Bronchial epithelial cell (primary cell): ENCODE data around the gene MRPL40. TPM values are rescaled to one million over a fixed set of nuclear protein-coding genes. Genes with fewer than 3 reads are reported as not detected.
A peak's percentile ranks its signal among the peaks of the same experiment; 100 is the strongest.

Experiments
- DNase-seq: peaks from one replicate; pipeline ENCODE4 v3.0.0-alpha.2; 2010; ENCODE audit warnings: low read depth
- FAIRE-seq: peaks from 2 replicates; lab custom pipeline; 2011; peaks lifted over from hg19 to GRCh38; lab: Jason Lieb, UNC
- H3K27me3 ChIP-seq: 2 replicates; pipeline ENCODE4 v1.5.1; 2011; ENCODE audit warnings: low read length; ENCODE audit not compliant: control insufficient read depth, insufficient read depth
- H3K36me3 ChIP-seq: 2 replicates; pipeline ENCODE4 v1.5.1; 2011; ENCODE audit warnings: low read length; ENCODE audit not compliant: control insufficient read depth, insufficient read depth
- H3K4me3 ChIP-seq: 2 replicates; pipeline ENCODE4 v1.5.1; 2011; ENCODE audit warnings: mild to moderate bottlenecking, low read depth, low read length, control low read depth
- CTCF ChIP-seq: IDR thresholded peaks from 2 replicates; pipeline ENCODE4 v1.5.1; 2011; ENCODE audit warnings: mild to moderate bottlenecking, moderate library complexity, low read length, control low read depth, inconsistent platforms; ENCODE audit not compliant: insufficient read depth, severe bottlenecking
- total RNA-seq: library from RNA; depleted of rRNA; stranded (reverse); fragments of >200 nt; gene quantifications from 2 replicates; pipeline ENCODE4 v1.2.1, GENCODE V29; 2014

MRPL40 gene
- total RNA-seq, 1 donor from 2014 or later, result 60.8 TPM

GRCh38 chr22:19463008-19463407 lies 30.7 kb downstream of the MRPL40 start:
- Histone ChIP-seq H3K27me3 (no peaks in the 10 kb centered on the region), H3K4me3 (no peak overlapping the region), H3K36me3 (peaks cover 25% of the 10 kb centered on the region)
- no peak for TF ChIP-seq CTCF
- FAIRE-seq (no peak), DNase-seq (no peak)

DNA sequence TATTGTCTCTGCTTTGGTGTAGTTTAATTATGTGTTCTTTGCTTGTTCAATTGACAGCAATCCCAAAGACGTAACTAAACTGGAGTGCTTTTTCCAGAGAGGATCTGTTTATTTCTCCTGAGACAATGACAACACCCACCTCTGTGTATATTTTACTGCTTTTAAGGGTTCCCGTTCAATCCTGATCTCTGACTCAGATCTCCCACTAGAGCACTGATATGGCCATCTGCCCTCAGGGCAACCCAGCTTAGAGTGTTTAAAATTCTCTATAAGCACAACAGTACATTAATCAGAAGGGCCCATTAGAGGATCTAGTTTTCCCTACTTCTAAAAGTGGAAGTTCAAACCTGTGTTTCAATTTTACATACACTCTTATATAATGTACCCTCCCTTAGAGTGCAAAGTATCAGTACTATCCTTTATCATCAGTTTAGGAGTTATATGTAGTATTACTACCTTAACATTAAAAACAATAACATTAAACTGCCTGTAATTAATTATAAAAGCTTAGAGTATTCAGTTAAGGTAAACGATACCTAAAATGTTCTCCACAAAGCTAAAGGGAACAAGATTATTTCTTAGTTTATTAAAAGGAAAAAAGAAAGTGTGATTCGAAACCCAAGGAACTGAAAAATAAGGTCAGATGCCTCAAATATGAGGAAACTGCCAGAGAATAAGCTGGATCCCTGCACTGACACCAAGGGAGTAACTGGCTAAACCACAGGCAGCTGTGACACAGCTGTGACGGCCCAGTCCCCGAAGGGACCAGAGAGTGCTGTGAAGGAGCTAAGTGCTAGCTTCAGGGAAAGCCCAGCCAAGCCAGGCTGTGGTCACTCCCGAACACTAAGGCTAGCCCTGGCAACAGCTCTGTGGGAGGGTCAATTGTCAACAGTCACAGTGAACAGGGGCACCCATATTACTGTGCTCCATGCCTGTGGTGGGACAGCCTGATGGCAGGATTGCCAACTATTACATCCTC lies 31.4 kb downstream of the MRPL40 start:
- FAIRE-seq (no peak), DNase-seq (no peak)
- no peak for TF ChIP-seq CTCF
- Histone ChIP-seq H3K36me3 (peaks cover 29% of the 10 kb centered on the region), H3K4me3 (no peak overlapping the region), H3K27me3 (no peaks in the 10 kb centered on the region)

- FAIRE-seq (peak; percentile 47), DNase-seq (no peak)
- H3K36me3 ChIP-seq, result peaks cover 36% of the 10 kb centered on the region
- H3K27me3 ChIP-seq, result no peaks in the 10 kb centered on the region
- H3K4me3 ChIP-seq, result no peak overlapping the region
- no peak for TF ChIP-seq CTCF
Measured at GRCh38 chr22:19464546-19464945, 32.2 kb downstream of the MRPL40 start.

DNA sequence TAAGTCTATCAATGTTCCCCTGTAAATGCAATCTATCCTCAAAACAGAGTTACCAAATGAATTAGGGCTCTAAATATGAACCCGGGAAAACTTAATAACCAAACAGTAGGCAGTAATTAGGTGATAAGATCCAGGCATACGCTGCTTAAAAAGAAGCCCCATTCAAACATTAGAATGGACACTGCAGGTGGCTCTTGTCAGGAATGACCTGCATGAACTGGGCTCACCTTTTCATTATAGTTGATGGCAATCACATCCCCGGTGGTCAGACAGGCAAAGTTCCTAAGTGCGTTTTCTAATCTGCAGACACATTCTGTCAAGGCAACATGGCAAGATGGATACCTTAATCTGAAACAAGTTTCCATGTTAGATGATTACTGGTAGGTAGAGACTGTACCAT lies 32.6 kb downstream of the MRPL40 start:
- H3K27me3 ChIP-seq, result no peaks in the 10 kb centered on the region
- FAIRE-seq, result no peak
- TF ChIP-seq CTCF, result no peak
- H3K4me3 ChIP-seq, result no peak overlapping the region
- peaks cover 38% of the 10 kb centered on the region for H3K36me3 ChIP-seq
- DNase-seq, result no peak

GRCh38 chr22:19466126-19466716 lies 33.9 kb downstream of the MRPL40 start:
- no peak for TF ChIP-seq CTCF
- H3K4me3 ChIP-seq, result no peak overlapping the region
- no peaks in the 10 kb centered on the region for H3K27me3 ChIP-seq
- FAIRE-seq, result no peak
- H3K36me3 ChIP-seq, result peaks cover 45% of the 10 kb centered on the region
- DNase-seq, result no peak
